Stimulated activated CD4-positive, alpha-beta T cell treated with anti-CD3 and anti-CD28 coated beads, Interleukin-1b, Interleukin-23, amount 100 ng/mL, for 24 hours (primary cell): ENCODE data around the gene MYMX.
A peak's percentile ranks its signal among the peaks of the same experiment; 100 is the strongest.

Experiments used
- DNase-seq, 4 experiments: peaks; one replicate each; pipeline ENCODE4 v3.0.0-alpha.2; 2020; ENCODE audit warnings: low read depth in 4 of 4, low spot score in 1 of 4

Gene MYMX

DNA sequence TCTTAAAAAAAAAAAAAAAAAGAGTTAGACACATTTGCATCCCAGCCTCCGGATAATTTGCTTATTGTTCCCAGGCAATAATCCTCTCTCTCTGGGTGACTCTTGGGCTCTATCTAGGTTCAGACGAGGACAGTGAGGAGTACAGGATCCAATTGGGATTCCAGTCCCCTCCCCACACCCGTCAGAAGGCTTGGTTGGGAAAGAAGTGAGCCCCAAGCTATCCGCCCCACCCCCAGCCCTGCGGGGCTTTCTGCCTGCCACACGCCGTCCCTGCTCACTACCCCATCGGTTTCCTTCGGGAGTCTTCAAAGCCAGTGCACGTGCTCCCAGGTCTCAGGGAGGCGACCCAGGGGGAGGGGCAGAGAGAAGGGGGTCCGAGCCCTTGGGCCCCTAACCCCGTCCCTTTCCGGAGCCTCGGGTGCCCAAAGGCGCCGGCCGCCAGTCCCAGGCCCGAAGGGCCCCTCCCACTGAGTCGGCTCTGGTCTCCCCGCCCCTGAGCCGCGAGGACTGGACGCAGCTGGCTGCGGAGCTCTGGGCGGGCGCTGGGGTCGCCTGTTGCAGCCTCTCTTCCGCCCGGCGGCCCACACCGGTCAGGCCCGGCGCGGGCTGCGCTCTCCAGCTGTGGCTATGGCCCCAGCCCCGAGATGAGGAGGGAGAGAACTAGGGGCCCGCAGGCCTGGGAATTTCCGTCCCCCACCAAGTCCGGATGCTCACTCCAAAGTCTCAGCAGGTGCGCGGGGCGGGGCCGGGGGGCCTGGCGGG, 2.5 kb downstream of the MYMX start:
- no peak for DNase-seq

GRCh38 chr6:44219815-44220784, 3.4 kb downstream of the MYMX start:
- no peak for DNase-seq

GRCh38 chr6:44220913-44221290, 4.2 kb downstream of the MYMX start:
- DNase-seq, result no peak

DNA sequence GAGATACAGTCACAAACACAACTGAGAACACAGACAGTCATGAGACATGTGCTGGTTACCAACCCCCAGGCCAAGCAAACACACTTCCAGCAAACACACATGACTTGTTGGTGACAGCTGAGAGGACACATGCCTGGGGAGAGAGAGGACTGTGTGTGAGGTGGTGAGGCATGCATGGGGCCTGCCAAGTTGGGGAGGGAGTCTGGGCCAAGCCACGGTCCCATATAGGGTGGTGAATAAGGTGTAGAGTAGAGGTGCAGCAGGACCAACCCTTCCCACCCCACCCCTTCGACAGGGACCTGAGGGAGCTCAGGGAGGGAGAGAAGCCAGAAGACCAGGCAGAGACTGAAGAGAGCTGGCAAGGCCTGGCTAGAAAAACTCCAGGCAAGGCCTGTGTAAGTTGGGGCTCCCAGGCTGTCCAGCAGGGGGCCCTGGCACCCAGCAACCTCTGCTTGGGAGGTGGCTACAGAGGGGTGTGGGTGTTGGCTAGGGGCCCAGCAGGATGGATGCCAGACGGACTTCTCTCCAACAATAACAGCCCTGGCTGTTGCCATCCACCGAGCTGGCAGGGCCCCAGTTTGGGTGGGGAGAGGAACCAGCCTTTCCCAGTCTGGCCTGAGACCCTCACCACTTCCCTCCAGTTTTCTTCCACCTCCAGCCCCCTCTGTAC, 4.7 kb downstream of the MYMX start:
- peak in 2 of 4 experiments; percentile 39 to 64 for DNase-seq

DNA sequence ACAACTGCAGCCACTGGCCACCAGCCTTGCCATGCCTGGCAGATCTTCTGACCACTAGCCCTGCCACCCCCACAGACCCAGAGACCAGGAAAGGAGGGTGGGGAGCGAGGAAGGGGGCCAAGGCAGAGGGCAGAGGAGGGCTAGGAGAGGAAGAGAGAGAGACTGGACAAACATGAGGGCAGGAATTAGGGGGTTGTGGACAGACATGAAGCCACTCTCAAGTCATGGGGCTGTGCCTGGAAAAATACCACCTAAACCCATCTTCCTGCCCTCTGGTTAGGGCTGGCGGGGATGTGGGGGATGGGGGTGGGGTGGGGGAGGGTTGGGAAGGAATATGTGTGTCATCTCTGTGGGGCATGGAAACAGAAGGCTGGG, 5.2 kb downstream of the MYMX start:
- no peak for DNase-seq

DNA sequence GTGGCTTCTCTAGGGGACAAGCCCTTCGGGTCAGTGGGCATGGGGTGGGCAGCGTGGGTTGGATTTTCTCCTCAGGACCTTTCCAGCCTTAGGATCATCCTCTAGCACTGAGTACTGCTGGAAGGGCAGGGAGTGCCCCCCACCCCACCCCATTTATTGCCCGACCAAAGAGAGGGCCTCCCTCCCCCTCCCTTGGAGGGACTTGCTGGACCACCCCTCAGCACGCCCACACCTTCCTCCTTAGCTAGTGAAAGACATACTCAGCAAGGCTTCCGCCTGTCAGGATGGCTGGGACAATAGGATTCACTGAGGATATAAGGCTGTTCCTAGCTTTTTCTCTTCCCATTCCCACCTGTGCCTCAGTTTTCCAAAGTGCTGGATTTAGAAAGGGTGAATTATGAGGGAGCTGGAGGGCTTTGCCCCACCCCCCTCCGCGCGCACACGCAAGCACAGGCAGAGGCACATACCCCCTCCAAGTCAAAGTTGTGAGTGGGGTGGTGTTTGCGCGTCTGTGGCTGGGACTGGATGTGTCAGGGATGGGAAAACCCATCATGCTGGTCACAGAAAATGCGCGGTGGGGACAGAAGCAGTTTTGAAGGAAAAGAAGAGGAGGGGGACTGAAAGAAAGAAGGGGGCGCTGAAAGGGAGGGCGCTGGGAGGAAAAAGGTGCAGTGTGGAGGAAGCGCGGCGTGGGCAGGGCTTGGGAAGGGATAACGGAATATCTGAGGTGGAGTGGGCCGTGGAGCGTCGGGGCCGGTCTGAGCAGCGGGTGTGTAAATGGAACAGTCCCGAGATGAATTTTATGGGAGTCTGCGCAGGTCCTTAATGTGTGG, 6.0 kb downstream of the MYMX start:
- DNase-seq, result no peak

DNA sequence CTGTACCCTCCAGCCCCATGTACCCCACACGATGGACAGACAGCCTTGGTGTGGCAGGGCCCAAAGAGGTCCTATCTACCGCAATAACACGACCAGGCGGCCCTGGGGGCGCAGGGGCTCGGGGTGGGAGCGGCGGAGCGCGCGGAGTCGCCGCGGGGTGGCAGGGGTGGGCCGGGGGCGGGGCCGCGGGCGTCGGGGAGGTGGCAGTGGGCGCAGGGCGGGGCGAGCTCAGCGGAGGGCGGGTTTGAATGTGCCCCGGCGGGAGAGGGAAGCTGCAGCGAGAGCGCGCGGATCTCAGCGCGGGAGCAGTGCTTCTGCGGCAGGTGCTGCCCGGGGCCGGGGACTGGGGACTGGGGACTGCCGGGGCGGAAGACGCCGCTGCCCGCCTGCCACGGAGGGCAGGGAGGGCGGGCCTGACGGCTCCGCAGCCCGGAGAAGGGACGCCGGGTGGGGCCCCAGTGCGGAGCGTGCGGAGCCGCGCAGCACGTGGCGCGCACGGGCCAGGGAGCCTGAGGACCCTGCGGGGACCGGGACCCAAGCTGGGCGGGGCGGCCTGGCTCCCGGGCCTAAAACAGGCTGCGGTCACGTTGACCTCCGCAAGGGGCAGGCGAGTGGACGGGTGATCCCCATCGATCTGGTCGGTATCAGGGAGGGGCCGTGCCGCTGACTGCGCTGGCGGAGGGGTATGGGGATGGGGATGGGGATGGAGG, 6.7 kb downstream of the MYMX start, which contains the start of gene SLC29A1:
TSS of gene SLC29A1 (plus strand) at position 277 of the 710 bp plus-strand sequence. CDS start 3,719 bp downstream, outside the sequence.
- DNase-seq, result peak; percentile 64 to 85 (median 82)

GRCh38 chr6:44224029-44224964, 7.6 kb downstream of the MYMX start:
- no peak for DNase-seq

DNA sequence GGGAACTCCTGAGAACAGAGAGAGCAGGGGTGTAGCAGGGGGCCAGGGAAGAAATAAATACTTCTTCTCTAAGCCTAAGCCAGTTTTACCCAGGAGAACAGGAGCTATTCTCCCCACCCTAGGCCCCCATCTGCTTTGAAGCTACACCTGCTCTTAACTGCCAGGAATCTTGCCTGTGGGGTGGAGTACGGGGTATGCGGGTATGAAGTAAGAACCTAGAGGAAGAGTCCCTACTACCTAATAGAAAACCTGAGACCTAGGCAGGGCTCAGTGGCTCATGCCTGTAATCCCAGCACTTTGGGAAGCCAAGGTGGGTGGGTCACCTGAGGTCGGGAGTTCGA, 8.2 kb downstream of the MYMX start:
- DNase-seq, result no peak

GRCh38 chr6:44225579-44226325, 9.0 kb downstream of the MYMX start:
- no peak for DNase-seq

DNA sequence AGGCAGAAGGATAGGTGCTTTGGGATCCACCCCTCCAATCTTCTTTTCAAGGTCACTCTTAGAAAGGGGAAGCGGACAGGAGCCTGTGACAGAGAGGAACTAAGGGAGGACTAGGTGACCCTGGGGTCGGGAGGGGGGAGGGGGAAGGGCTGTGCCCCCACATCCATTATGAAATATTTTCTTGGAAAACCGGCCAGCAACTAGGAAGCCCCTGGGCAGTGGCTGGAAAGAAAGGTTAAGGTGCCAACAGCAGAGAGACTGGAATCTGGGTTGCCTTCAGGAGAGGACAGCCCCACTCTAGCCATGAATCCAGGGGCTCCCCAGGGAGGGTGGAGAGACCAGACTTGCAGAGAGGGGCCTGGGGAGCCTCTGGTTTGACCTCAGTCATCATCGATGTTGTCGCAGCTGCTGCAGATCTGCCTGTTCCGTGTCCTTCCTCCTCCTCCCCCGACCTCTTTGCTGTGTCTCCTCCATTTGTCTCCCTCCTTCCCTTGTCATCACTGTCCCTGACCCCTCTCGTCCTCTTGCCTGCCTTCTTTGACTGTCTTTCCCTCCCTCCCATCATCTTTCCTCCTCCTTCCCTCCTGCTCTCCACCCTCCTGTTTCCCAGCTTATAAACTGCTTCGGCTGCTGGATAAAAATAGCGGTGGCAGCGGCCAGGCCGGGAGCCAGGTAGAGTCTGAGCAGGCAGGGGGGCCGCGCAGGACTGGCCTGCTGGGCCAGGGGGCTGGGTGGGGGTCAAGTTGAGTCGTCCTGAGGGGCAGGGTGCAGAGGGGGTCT, 9.8 kb downstream of the MYMX start:
- DNase-seq, result no peak

DNA sequence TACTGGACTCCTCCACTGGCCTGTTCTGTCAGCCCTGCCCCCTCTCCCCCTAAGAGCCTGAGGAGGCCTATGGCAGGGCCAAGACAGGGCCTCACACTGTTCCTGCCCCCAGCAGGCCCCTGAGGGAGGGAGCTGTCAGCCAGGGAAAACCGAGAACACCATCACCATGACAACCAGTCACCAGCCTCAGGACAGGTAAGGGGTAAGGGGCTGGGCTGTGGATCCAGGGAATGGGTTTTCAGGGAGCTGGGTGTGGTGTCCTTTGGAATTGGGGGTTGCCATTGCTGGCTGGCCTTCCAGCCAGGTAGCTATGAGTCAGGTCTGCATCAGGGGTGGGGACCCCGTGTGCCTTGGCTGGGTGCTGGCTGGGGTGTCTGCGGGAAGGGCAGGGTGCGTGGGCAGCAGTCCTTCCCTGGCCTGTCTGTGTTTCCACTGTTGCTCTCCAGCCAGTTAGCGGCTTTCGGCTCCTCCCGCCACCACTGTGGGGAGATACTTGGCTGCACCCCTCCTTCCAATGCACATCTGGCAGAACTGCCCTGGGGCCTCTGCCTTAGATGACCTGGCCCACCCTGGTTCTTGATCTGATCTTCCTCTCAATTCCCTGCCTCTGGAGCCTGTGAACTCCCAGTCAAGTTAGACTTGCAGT, 10.5 kb downstream of the MYMX start:
- DNase-seq, result no peak

- DNase-seq, result no peak
Observed at GRCh38 chr6:44228031-44228430, 11.3 kb downstream of the MYMX start.

DNA sequence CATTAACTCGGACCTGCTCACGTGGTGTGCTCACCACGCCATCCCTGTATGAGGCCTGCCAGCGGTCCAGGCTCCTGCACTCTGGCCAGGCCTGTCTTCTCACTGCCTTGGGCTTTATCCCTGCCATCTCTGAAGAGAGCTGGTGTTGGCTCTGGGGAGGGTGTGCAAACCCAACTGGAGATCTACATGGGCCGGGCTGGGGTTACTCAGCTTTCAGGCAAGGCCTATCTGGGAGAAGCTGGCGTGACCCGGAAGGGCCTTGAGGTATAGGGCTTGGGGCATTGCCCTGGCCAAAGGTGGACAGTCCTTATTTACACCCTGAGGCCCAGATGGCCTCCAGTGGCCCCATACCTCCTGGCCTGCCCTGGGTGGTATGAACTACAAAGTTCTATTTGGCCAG, 11.7 kb downstream of the MYMX start:
- no peak for DNase-seq

DNA sequence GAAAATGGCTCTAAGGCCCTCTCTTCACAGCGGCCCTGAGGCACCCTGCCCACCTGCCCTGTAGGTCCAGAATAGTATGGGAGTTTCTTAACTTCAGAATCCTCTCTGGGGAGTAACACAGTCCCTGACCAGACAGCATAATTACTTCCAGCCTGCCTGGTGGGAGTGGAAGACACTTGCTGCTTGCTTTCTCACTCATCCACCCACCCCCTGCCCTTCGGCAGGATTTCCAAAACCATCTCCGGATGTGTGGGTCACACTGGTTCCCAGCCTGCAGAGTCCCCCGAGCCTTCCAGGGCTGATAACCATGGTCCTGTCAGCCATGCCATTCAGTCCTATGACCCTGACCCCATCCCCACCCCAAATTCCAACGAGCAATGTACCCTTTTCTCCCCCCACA, 12.1 kb downstream of the MYMX start:
- no peak for DNase-seq

DNA sequence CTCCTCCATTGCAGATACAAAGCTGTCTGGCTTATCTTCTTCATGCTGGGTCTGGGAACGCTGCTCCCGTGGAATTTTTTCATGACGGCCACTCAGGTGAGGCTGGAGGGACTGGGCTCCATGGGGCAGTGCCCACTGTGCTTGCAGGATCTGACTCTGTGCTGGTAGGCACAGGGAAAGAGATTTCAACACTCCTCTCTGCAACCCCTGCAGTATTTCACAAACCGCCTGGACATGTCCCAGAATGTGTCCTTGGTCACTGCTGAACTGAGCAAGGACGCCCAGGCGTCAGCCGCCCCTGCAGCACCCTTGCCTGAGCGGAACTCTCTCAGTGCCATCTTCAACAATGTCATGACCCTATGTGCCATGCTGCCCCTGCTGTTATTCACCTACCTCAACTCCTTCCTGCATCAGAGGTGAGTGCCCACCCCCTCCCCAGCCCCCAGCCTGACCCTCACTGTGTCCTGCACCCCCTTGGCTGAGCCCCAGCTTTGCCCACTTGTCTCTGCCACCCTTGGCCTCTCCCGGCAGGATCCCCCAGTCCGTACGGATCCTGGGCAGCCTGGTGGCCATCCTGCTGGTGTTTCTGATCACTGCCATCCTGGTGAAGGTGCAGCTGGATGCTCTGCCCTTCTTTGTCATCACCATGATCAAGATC, 12.8 kb downstream of the MYMX start:
- DNase-seq, result no peak
